Type B pancreatic cell (in vitro differentiated cells): Measurements from ENCODE around the gene RERE. TPM values are rescaled to one million over a fixed set of nuclear protein-coding genes. Genes with fewer than 3 reads are reported as not detected.

Source experiments
- DNase-seq: peaks from one replicate; pipeline ENCODE4 v3.0.0; 2021; ENCODE audit warnings: mixed read lengths; ENCODE audit not compliant: unreplicated experiment; ENCODE audit errors: extremely low spot score
- H3K27ac Mint-ChIP-seq: 2 replicates; pipeline ENCODE4 v1.8.0; 2021; ENCODE audit warnings: mild to moderate bottlenecking, mixed read lengths
- H3K27me3 Mint-ChIP-seq: 2 replicates; pipeline ENCODE4 v1.8.0; 2021; ENCODE audit warnings: mixed read lengths
- H3K36me3 Mint-ChIP-seq: 2 replicates; pipeline ENCODE4 v1.8.0; 2021; ENCODE audit warnings: mixed read lengths
- H3K4me1 Mint-ChIP-seq: one replicate; pipeline ENCODE4 v1.8.0; 2021; ENCODE audit warnings: mixed read lengths; ENCODE audit not compliant: unreplicated experiment
- H3K4me3 Mint-ChIP-seq: 2 replicates; pipeline ENCODE4 v1.8.0; 2021; ENCODE audit warnings: mild to moderate bottlenecking, mixed read lengths
- H3K9me3 Mint-ChIP-seq: 2 replicates; pipeline ENCODE4 v1.8.0; 2021; ENCODE audit warnings: mixed read lengths
- total RNA-seq: library from RNA; stranded (reverse); gene quantifications from 2 replicates; pipeline ENCODE4 v1.2.1, GENCODE V29; 2021; ENCODE audit warnings: low replicate concordance
- TF ChIP-seq, protein P1 (sequence below): fragments of 200-600 bp; sonication (generic); conservative IDR thresholded peaks from 2 replicates; pipeline ENCODE4 v1.5.0; 2021; ENCODE audit warnings: antibody characterized with exemption, mild to moderate bottlenecking

Gene RERE
- total RNA-seq, 1 donor from 2014 or later, result 141 TPM

GRCh38 chr1:8639148-8639547 lies 178.3 kb downstream of the RERE start:
- Mint-ChIP-seq H3K27ac (no peak overlapping the region), H3K27me3 (no peaks in the 10 kb centered on the region), H3K4me3 (no peak overlapping the region), H3K4me1 (peaks cover 17% of the 10 kb centered on the region), H3K9me3 (no peaks in the 10 kb centered on the region), H3K36me3 (peaks cover 11% of the 10 kb centered on the region)
- no peak for DNase-seq
- TF ChIP-seq, protein P1, sequence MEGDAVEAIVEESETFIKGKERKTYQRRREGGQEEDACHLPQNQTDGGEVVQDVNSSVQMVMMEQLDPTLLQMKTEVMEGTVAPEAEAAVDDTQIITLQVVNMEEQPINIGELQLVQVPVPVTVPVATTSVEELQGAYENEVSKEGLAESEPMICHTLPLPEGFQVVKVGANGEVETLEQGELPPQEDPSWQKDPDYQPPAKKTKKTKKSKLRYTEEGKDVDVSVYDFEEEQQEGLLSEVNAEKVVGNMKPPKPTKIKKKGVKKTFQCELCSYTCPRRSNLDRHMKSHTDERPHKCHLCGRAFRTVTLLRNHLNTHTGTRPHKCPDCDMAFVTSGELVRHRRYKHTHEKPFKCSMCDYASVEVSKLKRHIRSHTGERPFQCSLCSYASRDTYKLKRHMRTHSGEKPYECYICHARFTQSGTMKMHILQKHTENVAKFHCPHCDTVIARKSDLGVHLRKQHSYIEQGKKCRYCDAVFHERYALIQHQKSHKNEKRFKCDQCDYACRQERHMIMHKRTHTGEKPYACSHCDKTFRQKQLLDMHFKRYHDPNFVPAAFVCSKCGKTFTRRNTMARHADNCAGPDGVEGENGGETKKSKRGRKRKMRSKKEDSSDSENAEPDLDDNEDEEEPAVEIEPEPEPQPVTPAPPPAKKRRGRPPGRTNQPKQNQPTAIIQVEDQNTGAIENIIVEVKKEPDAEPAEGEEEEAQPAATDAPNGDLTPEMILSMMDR, result no peak

DNA sequence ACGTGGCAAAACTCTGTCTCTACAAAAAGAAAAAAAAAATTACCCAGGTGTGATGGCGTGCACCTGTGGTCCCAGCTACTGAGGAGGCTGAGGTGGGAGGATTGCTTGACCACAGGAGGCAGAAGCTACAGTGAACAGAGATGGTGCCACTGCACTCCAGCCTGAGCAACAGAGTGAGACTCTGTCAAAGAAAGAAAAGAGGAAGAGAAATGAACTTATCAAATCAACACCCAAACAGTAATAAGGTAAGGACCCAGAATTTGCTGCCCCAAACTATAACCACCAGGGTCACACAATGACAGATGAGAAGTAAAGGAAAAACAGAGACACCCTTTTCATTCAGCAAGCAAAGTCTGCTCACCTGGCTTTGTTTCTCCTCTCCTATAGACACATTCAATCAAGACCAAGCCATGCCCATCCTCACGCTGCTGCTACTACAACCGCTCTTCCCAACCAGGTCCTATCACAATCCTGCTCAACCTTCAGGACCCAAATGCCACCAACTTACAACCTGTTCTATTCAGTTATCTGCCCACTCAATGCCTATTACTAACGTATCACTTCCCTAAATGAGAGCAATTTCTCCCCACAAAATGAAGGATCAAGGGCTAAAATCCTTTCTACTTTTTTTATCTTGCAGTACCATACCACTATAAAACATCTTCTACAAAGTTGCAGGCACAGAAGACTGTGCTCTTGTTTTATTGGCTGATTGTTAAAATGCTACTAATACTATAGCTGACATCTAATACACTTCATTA lies 183.5 kb downstream of the RERE start:
- TF ChIP-seq, protein P1, result no peak
- H3K36me3 Mint-ChIP-seq, result peaks cover 15% of the 10 kb centered on the region
- H3K4me3 Mint-ChIP-seq, result no peak overlapping the region
- H3K27ac Mint-ChIP-seq, result peak overlapping the region; percentile 12
- DNase-seq, result no peak
- H3K27me3 Mint-ChIP-seq, result no peaks in the 10 kb centered on the region
- H3K4me1 Mint-ChIP-seq, result peaks cover 44% of the 10 kb centered on the region
- H3K9me3 Mint-ChIP-seq, result no peaks in the 10 kb centered on the region

DNA sequence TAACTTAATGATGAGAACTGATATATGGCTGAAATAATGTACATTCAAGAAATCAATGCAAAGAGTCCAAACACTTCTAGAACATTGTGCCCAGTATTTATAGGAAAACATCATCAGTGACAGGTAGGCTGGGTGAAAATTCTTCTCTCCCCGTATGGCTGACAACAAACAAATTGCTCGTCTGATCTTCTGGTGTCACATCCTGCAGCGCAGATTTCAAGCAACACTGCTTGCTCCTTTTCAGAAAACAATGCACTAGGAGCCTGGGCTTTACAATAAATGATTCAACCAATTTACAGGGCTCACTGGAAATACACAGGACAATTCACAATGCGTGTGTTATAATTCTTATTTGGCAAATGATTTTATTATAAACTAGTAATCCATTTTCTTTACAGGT lies 185.3 kb downstream of the RERE start:
- TF ChIP-seq, protein P1, result no peak
- Mint-ChIP-seq H3K36me3 (peaks cover 11% of the 10 kb centered on the region), H3K4me3 (no peak overlapping the region), H3K27ac (no peak overlapping the region), H3K4me1 (peaks cover 49% of the 10 kb centered on the region), H3K9me3 (no peaks in the 10 kb centered on the region), H3K27me3 (no peaks in the 10 kb centered on the region)
- DNase-seq, result no peak

GRCh38 chr1:8631163-8631562 lies 186.3 kb downstream of the RERE start:
- H3K4me1 Mint-ChIP-seq, result peaks cover 58% of the 10 kb centered on the region
- H3K9me3 Mint-ChIP-seq, result no peaks in the 10 kb centered on the region
- no peak overlapping the region for H3K27ac Mint-ChIP-seq
- H3K36me3 Mint-ChIP-seq, result peaks cover 11% of the 10 kb centered on the region
- no peak overlapping the region for H3K4me3 Mint-ChIP-seq
- H3K27me3 Mint-ChIP-seq, result no peaks in the 10 kb centered on the region
- TF ChIP-seq, protein P1, result no peak
- DNase-seq, result no peak

DNA sequence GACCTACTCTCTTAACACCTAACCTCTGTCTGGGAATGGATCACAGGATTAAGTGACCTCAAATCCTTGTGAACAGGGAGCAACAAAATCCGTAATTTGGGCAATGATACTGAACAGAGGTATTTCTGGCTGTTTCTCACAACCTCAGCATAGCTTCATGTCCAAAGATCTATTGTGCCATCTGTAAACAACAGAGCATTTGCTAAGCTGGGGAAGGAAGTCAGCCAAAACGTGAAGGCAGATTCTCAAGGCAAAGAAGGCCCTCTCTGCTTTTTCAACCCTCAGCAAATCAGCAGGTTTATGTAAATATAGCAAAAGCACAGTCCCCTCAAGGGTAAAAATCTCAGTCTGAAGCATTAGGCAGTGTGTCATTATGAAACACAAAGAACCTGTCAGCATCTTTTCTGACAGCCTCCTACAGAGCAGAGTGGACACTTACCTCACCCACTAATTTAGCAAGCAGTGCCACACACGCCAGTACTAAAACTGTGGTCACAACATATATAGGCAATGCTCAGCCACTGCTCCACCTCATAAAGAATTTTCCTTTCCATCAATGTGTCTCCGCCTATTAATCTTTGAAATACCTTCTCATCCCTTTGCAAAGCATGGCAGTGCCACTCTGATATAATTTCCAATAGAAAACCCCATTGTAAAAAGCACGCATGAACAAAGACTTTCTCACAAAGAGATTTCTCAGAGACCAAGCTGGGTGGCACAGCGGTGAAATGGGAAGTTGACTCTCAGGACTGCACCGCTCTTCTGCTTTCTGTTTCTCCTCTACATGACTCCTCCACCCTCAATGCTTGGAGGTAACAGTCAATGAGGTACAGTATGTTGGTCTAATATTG lies 188.0 kb downstream of the RERE start:
- DNase-seq, result no peak
- no peaks in the 10 kb centered on the region for H3K27me3 Mint-ChIP-seq
- TF ChIP-seq, protein P1, result no peak
- no peak overlapping the region for H3K27ac Mint-ChIP-seq
- H3K36me3 Mint-ChIP-seq, result peaks cover 7% of the 10 kb centered on the region
- peaks cover 63% of the 10 kb centered on the region for H3K4me1 Mint-ChIP-seq
- no peak overlapping the region for H3K4me3 Mint-ChIP-seq
- H3K9me3 Mint-ChIP-seq, result no peaks in the 10 kb centered on the region
